OCI-LY3 (cell line): ENCODE results near the gene SDK1.

Source experiments
- H2AFZ ChIP-seq: fragments of 200-600, 300-600 bp; shearing (Covaris generic); 2 replicates; pipeline ENCODE4 v1.6.0; 2014; ENCODE audit warnings: antibody characterized with exemption, low read depth, low read length
- H3K27ac ChIP-seq: fragments of 200-600, 300-600 bp; sonication (generic); 2 replicates; pipeline ENCODE4 v1.5.1; 2014; ENCODE audit warnings: mild to moderate bottlenecking, low read length, moderate library complexity, mixed read lengths
- H3K27me3 ChIP-seq: fragments of 200-600, 300-600 bp; sonication (generic); 2 replicates; pipeline ENCODE4 v1.6.1; 2014; ENCODE audit warnings: low read depth, low read length, mixed read lengths
- H3K36me3 ChIP-seq: fragments of 200-600, 300-600 bp; sonication (generic); replicated peaks from 2 replicates; pipeline ENCODE3; 2014; ENCODE audit warnings: low read depth, low read length, mixed read lengths
- H3K4me1 ChIP-seq: fragments of 300-600, 200-600 bp; sonication (generic); 2 replicates; pipeline ENCODE4 v1.6.1; 2014; ENCODE audit warnings: low read length, mixed read lengths
- H3K4me2 ChIP-seq: fragments of 200-600, 300-600 bp; sonication (generic); 2 replicates; pipeline ENCODE4 v1.6.1; 2014; ENCODE audit warnings: low read length, mixed read lengths
- H3K4me3 ChIP-seq: fragments of 300-600, 200-600 bp; sonication (generic); 2 replicates; pipeline ENCODE4 v1.5.1; 2014; ENCODE audit warnings: antibody characterized with exemption, mild to moderate bottlenecking, low read length, moderate library complexity
- H3K79me2 ChIP-seq: fragments of 300-600, 200-600 bp; shearing (Covaris generic); 2 replicates; pipeline ENCODE4 v1.6.1; 2014; ENCODE audit warnings: mild to moderate bottlenecking, low read length, mixed read lengths
- H3K9ac ChIP-seq: fragments of 300-600, 200-600 bp; shearing (Covaris generic); 2 replicates; pipeline ENCODE4 v1.6.0; 2014; ENCODE audit warnings: mild to moderate bottlenecking, low read length, moderate library complexity
- H3K9me3 ChIP-seq: fragments of 200-600, 300-600 bp; shearing (Covaris generic); 2 replicates; pipeline ENCODE4 v1.6.1; 2014; ENCODE audit warnings: low read length, mixed read lengths; ENCODE audit not compliant: insufficient read depth
- H4K20me1 ChIP-seq: fragments of 200-600, 300-600 bp; sonication (generic); 2 replicates; pipeline ENCODE4 v1.6.1; 2016; ENCODE audit warnings: low read length, mixed read lengths; ENCODE audit not compliant: insufficient read depth
- CTCF ChIP-seq: fragments of 200-600, 300-600 bp; sonication (generic); IDR thresholded peaks from 2 replicates; pipeline ENCODE4 v1.5.1; 2014; ENCODE audit warnings: antibody characterized with exemption, low read length, low read depth
- EZH2phosphoT487 ChIP-seq: fragments of 200-600 bp; shearing (Covaris generic); IDR thresholded peaks from 2 replicates; pipeline ENCODE4 v1.6.1; 2018; ENCODE audit warnings: antibody characterized with exemption, mixed run types, low read depth

The SDK1 gene

DNA sequence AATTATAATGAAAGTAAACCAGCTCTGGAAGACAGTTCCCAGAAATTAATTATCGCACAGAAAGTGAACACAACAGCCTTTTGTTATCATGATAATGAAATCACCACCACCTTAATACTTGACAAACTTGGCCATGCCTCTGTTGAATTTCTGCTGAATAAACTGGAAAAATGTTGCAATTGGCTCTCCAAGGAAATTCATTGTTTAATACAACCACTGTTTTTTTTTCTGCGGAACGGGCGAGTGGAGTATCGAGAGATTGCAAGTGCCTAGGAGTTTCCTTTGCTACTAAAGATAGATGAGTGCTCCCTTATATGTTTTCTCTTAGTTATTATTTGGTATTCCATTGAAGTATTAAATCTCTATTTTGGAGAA lies 657.0 kb downstream of the SDK1 start:
- TF ChIP-seq CTCF (no peak), EZH2phosphoT487 (no peak)
- H3K27me3 ChIP-seq: no peaks in the 10 kb centered on the region
- no peak overlapping the region for H2AFZ ChIP-seq
- H3K9ac ChIP-seq: no peak overlapping the region
- H3K4me3 ChIP-seq: no peak overlapping the region
- H3K27ac ChIP-seq: no peak overlapping the region
- no peak overlapping the region for H3K4me2 ChIP-seq
- no peaks in the 10 kb centered on the region for H3K79me2 ChIP-seq
- H4K20me1 ChIP-seq: no peaks in the 10 kb centered on the region
- H3K36me3 ChIP-seq: no peaks in the 10 kb centered on the region
- H3K4me1 ChIP-seq: peaks cover 7% of the 10 kb centered on the region; the same call in 1 of the 2 replicates
- no peaks in the 10 kb centered on the region for H3K9me3 ChIP-seq

- no peaks in the 10 kb centered on the region for H3K27me3 ChIP-seq
- H2AFZ ChIP-seq: no peak overlapping the region
- no peaks in the 10 kb centered on the region for H3K36me3 ChIP-seq
- no peaks in the 10 kb centered on the region for H3K9me3 ChIP-seq
- H3K27ac ChIP-seq: no peak overlapping the region
- H3K4me1 ChIP-seq: peaks cover 7% of the 10 kb centered on the region; the same call in 1 of the 2 replicates
- no peaks in the 10 kb centered on the region for H3K79me2 ChIP-seq
- H3K4me3 ChIP-seq: no peak overlapping the region
- no peak for TF ChIP-seq EZH2phosphoT487
- no peak for TF ChIP-seq CTCF
- H4K20me1 ChIP-seq: no peaks in the 10 kb centered on the region
- H3K9ac ChIP-seq: no peak overlapping the region
- no peak overlapping the region for H3K4me2 ChIP-seq
Measured at GRCh38 chr7:3959364-3959763, 658.3 kb downstream of the SDK1 start.

DNA sequence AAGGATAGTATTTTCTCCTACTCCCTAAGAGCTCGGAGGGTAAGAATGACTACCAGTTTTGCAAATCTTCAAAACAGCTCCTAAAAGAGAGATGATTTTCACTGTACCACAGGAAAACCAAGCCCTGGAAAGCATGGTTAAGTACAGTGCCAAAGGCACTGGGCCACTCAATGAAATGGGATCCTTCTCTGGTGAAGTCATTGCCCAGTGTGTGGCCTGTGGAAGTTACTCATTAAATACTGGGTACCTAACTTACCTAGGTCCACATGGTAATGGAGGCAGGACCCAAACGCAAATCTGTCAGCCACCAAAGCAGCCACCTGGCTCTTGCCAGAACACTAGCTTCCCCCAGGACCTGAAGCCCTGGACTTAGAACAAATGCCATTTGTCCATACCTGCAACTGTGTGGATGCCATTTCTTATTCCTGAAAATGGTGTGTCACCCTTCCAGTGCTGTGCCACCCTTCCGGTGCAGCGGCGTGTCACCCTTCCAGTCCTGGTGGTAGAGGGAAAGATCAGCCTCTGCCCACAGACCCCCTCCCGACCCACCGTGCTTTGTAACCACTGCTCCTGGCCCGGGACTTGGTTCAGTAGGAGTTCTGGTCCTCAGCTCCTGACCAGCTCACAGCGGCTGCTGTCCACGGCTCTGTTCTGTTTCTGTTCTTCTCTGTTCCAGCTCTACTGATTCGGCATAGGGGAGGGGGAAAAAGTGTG lies 659.2 kb downstream of the SDK1 start:
- Histone ChIP-seq H2AFZ (no peak overlapping the region), H3K27me3 (no peaks in the 10 kb centered on the region), H3K9me3 (no peaks in the 10 kb centered on the region), H3K36me3 (no peaks in the 10 kb centered on the region), H3K4me2 (no peak overlapping the region), H3K79me2 (no peaks in the 10 kb centered on the region), H3K4me3 (no peak overlapping the region), H4K20me1 (no peaks in the 10 kb centered on the region), H3K4me1 (peaks cover 7% of the 10 kb centered on the region; the same call in 1 of the 2 replicates), H3K9ac (no peak overlapping the region), H3K27ac (no peak overlapping the region)
- TF ChIP-seq CTCF: no peak

DNA sequence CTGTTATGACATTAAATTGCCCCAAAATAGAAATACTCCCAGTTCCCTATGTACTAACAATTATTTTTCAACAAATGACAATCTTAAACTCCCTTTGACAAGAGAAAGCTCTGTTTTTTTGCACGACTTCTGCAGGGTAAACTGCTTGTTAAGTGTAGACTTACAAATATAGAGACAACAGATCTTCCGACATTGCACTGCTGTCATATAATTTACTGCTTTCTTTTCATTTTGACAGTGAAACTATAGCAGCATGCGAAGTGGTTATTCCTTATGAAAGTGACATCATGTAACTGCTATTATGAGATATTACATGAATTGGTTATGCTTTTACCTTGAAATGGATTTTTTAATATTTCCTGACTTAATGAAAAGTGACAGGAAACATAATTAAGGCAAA lies 659.9 kb downstream of the SDK1 start:
- Histone ChIP-seq H3K4me1 (peaks cover 7% of the 10 kb centered on the region; the same call in 1 of the 2 replicates), H3K4me2 (no peak overlapping the region), H3K9me3 (no peaks in the 10 kb centered on the region), H3K27ac (no peak overlapping the region), H4K20me1 (no peaks in the 10 kb centered on the region), H3K79me2 (no peaks in the 10 kb centered on the region), H3K4me3 (no peak overlapping the region), H3K9ac (no peak overlapping the region), H2AFZ (no peak overlapping the region), H3K36me3 (no peaks in the 10 kb centered on the region), H3K27me3 (no peaks in the 10 kb centered on the region)
- TF ChIP-seq EZH2phosphoT487: no peak
- TF ChIP-seq CTCF: no peak
